K562 (cell line): ENCODE results near the gene ACTN4. TPM values are rescaled to one million over a fixed set of nuclear protein-coding genes. Genes with fewer than 3 reads are reported as not detected.
A peak's percentile ranks its signal among the peaks of the same experiment; 100 is the strongest.

ENCODE experiments used
- CEBPZ ChIP-seq: fragments of 150-350 bp; IDR thresholded peaks from 2 replicates; pipeline ENCODE4 v1.6.1; 2014; ENCODE audit warnings: low read depth, mild to moderate bottlenecking, low read length, borderline replicate concordance
- CGGBP1 ChIP-seq: fragments of 250-450 bp; sonication (Bioruptor Pico); IDR thresholded peaks from 2 replicates; pipeline ENCODE4 v1.9.0; 2021; ENCODE audit warnings: mild to moderate bottlenecking
- CREB5 ChIP-seq: fragments of 250-450 bp; sonication (Bioruptor Pico); IDR thresholded peaks from 2 replicates; pipeline ENCODE4 v1.5.0; 2020; ENCODE audit warnings: mild to moderate bottlenecking
- ETV6 ChIP-seq, 3 experiments: fragments of 150-350 bp in 1 of 3; sonication (generic) in 1 of 3; formaldehyde crosslinking in 1 of 3; IDR thresholded peaks; 2 replicates each; pipeline versions ENCODE4 v1.6.1 to v1.8.0; 2014 to 2022; ENCODE audit warnings: borderline replicate concordance in 2 of 3, low read depth in 2 of 3, antibody characterized with exemption in 1 of 3, low read length in 1 of 3, mild to moderate bottlenecking in 1 of 3, missing genetic modification reagents in 1 of 3
- FOXA3 ChIP-seq, 2 experiments: fragments of 450-650 bp in 1 of 2; sonication (generic) in 1 of 2; formaldehyde crosslinking; IDR thresholded peaks in 1 of 2; conservative IDR thresholded peaks in 1 of 2; 2 replicates each; pipeline versions ENCODE4 v1.4.0 to v1.8.0; 2020 to 2022; ENCODE audit warnings: mild to moderate bottlenecking in 2 of 2, missing genetic modification reagents in 1 of 2
- MYNN ChIP-seq, 2 experiments: sonication (generic); formaldehyde crosslinking in 1 of 2; IDR thresholded peaks; 2 replicates each; pipeline versions ENCODE4 v1.5.0 to v1.6.1; 2016 to 2020; ENCODE audit warnings: antibody characterized with exemption in 1 of 2, missing genetic modification reagents in 1 of 2
- NR0B1 ChIP-seq: fragments of 450-650 bp; IDR thresholded peaks from one replicate; pipeline ENCODE4 v1.6.1; 2018; ENCODE audit warnings: mild to moderate bottlenecking, moderate library complexity; ENCODE audit not compliant: partially characterized antibody
- RBBP5 ChIP-seq: fragments of 200-600 bp; sonication (generic); IDR thresholded peaks from 2 replicates; pipeline ENCODE4 v1.6.1; 2012; ENCODE audit warnings: borderline replicate concordance, mild to moderate bottlenecking, low read length, control low read depth, inconsistent platforms; ENCODE audit not compliant: insufficient read depth, poor library complexity, severe bottlenecking
- SRSF9 ChIP-seq: fragments of 200-400 bp; formaldehyde crosslinking; IDR thresholded peaks from 2 replicates; pipeline ENCODE4 v1.6.1; 2017; ENCODE audit warnings: low read depth, low read length, borderline replicate concordance
- TBP ChIP-seq: optimal IDR thresholded peaks from 2 replicates; pipeline ENCODE3; 2011; ENCODE audit warnings: low read depth, low read length, improper control_type of control experiment
- THRA ChIP-seq: fragments of 450-650 bp; IDR thresholded peaks from 2 replicates; pipeline ENCODE4 v1.6.1; 2017; ENCODE audit warnings: mild to moderate bottlenecking, moderate library complexity
- ZNF445 ChIP-seq: fragments of 250-450 bp; sonication (Bioruptor Pico); IDR thresholded peaks from 2 replicates; pipeline ENCODE4 v1.4.0; 2020; ENCODE audit warnings: low read depth, mild to moderate bottlenecking, moderate library complexity
- ZNF766 ChIP-seq: fragments of 200-800 bp; sonication (Bioruptor generic); conservative IDR thresholded peaks from 2 replicates; pipeline ENCODE4 v1.6.1; 2016; ENCODE audit warnings: missing genetic modification characterization, missing compliant biosample characterization
- polyA plus RNA-seq, 8 experiments: library from polyadenylated mRNA; depleted of rRNA in 4 of 8; stranded (reverse) in 5 of 8; unstranded in 3 of 8; fragments of >200 nt; fragmentation: Nextera tagmentation in 2 of 8; fragmentation: Illumina TruSeq in 1 of 8; extraction: Ambion mirVana in 2 of 8; extraction: Trizol in 1 of 8; gene quantifications; 2 replicates each; pipeline versions ENCODE4 v1.2.1 to v1.2.3, GENCODE V29; 2011 to 2014; ENCODE audit warnings: inconsistent platforms in 1 of 8, missing spikeins in 1 of 8
- total RNA-seq, 7 experiments: library from RNA; depleted of rRNA in 6 of 7; stranded (reverse); fragments of >200 nt in 6 of 7; fragmentation: Illumina TruSeq in 2 of 7; extraction: Trizol in 2 of 7; gene quantifications; 2 replicates each; pipeline versions ENCODE4 v1.2.1 to v1.2.3, GENCODE V29; 2011 to 2021; ENCODE audit warnings: low replicate concordance in 1 of 7

Gene ACTN4
- total and polyA plus RNA-seq, 9 of the 15 experiments (the other 6 are each of a cell fraction or from before 2014, with no cell fraction given) = 3.1 to 385 (median 125) TPM

- TF ChIP-seq ZNF766 = no peak; the same call in 1 of the 2 replicates
- no peak for TF ChIP-seq CGGBP1 (CRISPR knock-in tag)
- peak; percentile 40; the same call in 1 of the 2 replicates for TF ChIP-seq MYNN (IDR thresholded peaks at IDR 0.05)
- no peak for TF ChIP-seq MYNN (CRISPR knock-in tag; IDR thresholded peaks at IDR 0.05)
- no peak for TF ChIP-seq SRSF9
- no peak for TF ChIP-seq RBBP5
- peak in 1 of 2 experiments; percentile 32; a peak in 1 of 4 replicates for TF ChIP-seq ETV6 (IDR thresholded peaks at IDR 0.05; ENCODE audit: borderline replicate concordance in 1 of 2, low read depth in 2 of 2, low read length in 1 of 2)
- no peak for TF ChIP-seq ETV6 (CRISPR knock-in tag; IDR thresholded peaks at IDR 0.05; ENCODE audit: borderline replicate concordance)
- TF ChIP-seq FOXA3 (CRISPR knock-in tag; conservative IDR thresholded peaks at IDR 0.05 in 1 of 2, IDR thresholded peaks at IDR 0.05 in 1 of 2) = no peak
- TF ChIP-seq CEBPZ = no peak
- no peak for TF ChIP-seq CREB5
- TF ChIP-seq THRA = no peak
- no peak for TF ChIP-seq NR0B1
- no peak for TF ChIP-seq TBP
- no peak for TF ChIP-seq ZNF445 (CRISPR knock-in tag)
Measured at GRCh38 chr19:38683393-38684077, 36.1 kb downstream of the ACTN4 start (continued).
